A549 (cell line): ENCODE data around the gene DNAJB4. TPM values are rescaled to one million over a fixed set of nuclear protein-coding genes. Genes with fewer than 3 reads are reported as not detected.

Experiments
- ATAC-seq, 2 experiments: fragments of 200-7000 bp in 1 of 2; fragments of >200 bp in 1 of 2; cut with Nextera tagmentation in 1 of 2; cut with Tn5 transposase in 1 of 2; 3 replicates each; pipeline versions ENCODE4 v1.8.0 to v1.9.1; 2018 to 2020; ENCODE audit warnings: mild to moderate bottlenecking in 1 of 2, moderate library complexity in 1 of 2
- CTCF ChIA-PET: fragments of 300-600 bp; sonication (Branson Sonifier 250); formaldehyde crosslinking; extraction: SDS; loops from one replicate; lab custom pipeline; 2021; ENCODE audit warnings: antibody characterized with exemption, inconsistent platforms; lab: Yijun Ruan, JAX
- POLR2A ChIA-PET: fragments of 350-600 bp; formaldehyde crosslinking; extraction: SDS; loops from one replicate; lab custom pipeline; 2021; ENCODE audit warnings: antibody characterized with exemption, inconsistent platforms; lab: Yijun Ruan, JAX
- DNase-seq, 2 experiments: peaks; one replicate each; pipeline versions ENCODE4 v3.0.0 to v3.0.0-alpha.2; 2011 to 2016; ENCODE audit warnings: low read depth in 1 of 2, low spot score in 1 of 2
- FAIRE-seq: peaks from 2 replicates; lab custom pipeline; 2011; peaks lifted over from hg19 to GRCh38; lab: Jason Lieb, UNC
- H3K27ac ChIP-seq, 2 experiments: fragments of >200 bp; sonication (Bioruptor Twin); formaldehyde crosslinking; 3 replicates each; pipeline ENCODE4 v1.5.1; 2016 to 2017
- H3K4me1 ChIP-seq: fragments of >200 bp; sonication (Bioruptor Twin); formaldehyde crosslinking; 3 replicates; pipeline ENCODE4 v1.6.1; 2016
- H3K4me2 ChIP-seq: fragments of >200 bp; sonication (Bioruptor Twin); formaldehyde crosslinking; 3 replicates; pipeline ENCODE4 v1.6.1; 2016
- H3K4me3 ChIP-seq: fragments of >200 bp; sonication (Bioruptor Twin); formaldehyde crosslinking; 3 replicates; pipeline ENCODE4 v1.5.1; 2016
- H3K9me3 ChIP-seq: fragments of >200 bp; sonication (Bioruptor Twin); formaldehyde crosslinking; 3 replicates; pipeline ENCODE4 v1.6.1; 2016
- BCL3 ChIP-seq: fragments of >200 bp; sonication (Bioruptor Twin); formaldehyde crosslinking; IDR thresholded peaks from 3 replicates; pipeline ENCODE4 v1.6.1; 2016
- CBX8 ChIP-seq: fragments of 200-600 bp; sonication (generic); IDR thresholded peaks from 2 replicates; pipeline ENCODE4 v1.6.1; 2016
- CHD2 ChIP-seq: fragments of 150-350 bp; IDR thresholded peaks from 2 replicates; pipeline ENCODE4 v1.6.1; 2014; ENCODE audit warnings: low read length; ENCODE audit not compliant: partially characterized antibody
- FOSB ChIP-seq: fragments of 250-450 bp; sonication (Bioruptor Pico); IDR thresholded peaks from 2 replicates; pipeline ENCODE4 v1.5.0; 2020; ENCODE audit warnings: mild to moderate bottlenecking, moderate library complexity
- FOSL2 ChIP-seq, 2 experiments: fragments of 450-650 bp in 1 of 2; fragments of >200 bp in 1 of 2; sonication (Bioruptor Twin) in 1 of 2; formaldehyde crosslinking; IDR thresholded peaks; 2 replicates each; pipeline versions ENCODE4 v1.5.0 to v1.6.1; 2016 to 2020; ENCODE audit warnings: mild to moderate bottlenecking in 1 of 2, moderate library complexity in 1 of 2
- HDAC2 ChIP-seq: fragments of 200-600 bp; sonication (generic); IDR thresholded peaks from 2 replicates; pipeline ENCODE4 v1.6.1; 2016
- HEYL ChIP-seq: fragments of 250-450 bp; sonication (Bioruptor Pico); IDR thresholded peaks from 2 replicates; pipeline ENCODE4 v1.8.0; 2021; ENCODE audit warnings: mild to moderate bottlenecking, moderate library complexity
- HOXA7 ChIP-seq: fragments of 250-450 bp; sonication (Bioruptor Pico); IDR thresholded peaks from 2 replicates; pipeline ENCODE4 v1.5.0; 2020; ENCODE audit warnings: mild to moderate bottlenecking, moderate library complexity
- HOXB5 ChIP-seq: fragments of 250-450 bp; sonication (Bioruptor Pico); IDR thresholded peaks from 2 replicates; pipeline ENCODE4 v1.5.0; 2020; ENCODE audit warnings: mild to moderate bottlenecking, moderate library complexity
- JUN ChIP-seq, 2 experiments: fragments of >200 bp; sonication (Bioruptor Twin); formaldehyde crosslinking; IDR thresholded peaks; 2 replicates in 1 of 2; 3 replicates in 1 of 2; pipeline ENCODE4 v1.6.1; 2016 to 2017
- KDM1A ChIP-seq: fragments of 200-600 bp; sonication (generic); IDR thresholded peaks from 2 replicates; pipeline ENCODE4 v1.6.1; 2016; ENCODE audit warnings: low read depth, mild to moderate bottlenecking
- KDM5A ChIP-seq: fragments of 200-600 bp; sonication (generic); IDR thresholded peaks from 2 replicates; pipeline ENCODE4 v1.6.1; 2016; ENCODE audit warnings: antibody characterized with exemption, mild to moderate bottlenecking
- MAFK ChIP-seq: fragments of 450-650 bp; IDR thresholded peaks from 2 replicates; pipeline ENCODE4 v1.6.1; 2014; ENCODE audit not compliant: partially characterized antibody
- MAX ChIP-seq: IDR thresholded peaks from 2 replicates; pipeline ENCODE4 v1.6.1; 2012
- NR3C1 ChIP-seq: fragments of >200 bp; sonication (Bioruptor Twin); formaldehyde crosslinking; IDR thresholded peaks from 3 replicates; pipeline ENCODE4 v1.6.1; 2017
- RAD21 ChIP-seq, 2 experiments: fragments of >200 bp in 1 of 2; sonication (Bioruptor Twin) in 1 of 2; formaldehyde crosslinking in 1 of 2; IDR thresholded peaks in 1 of 2; conservative IDR thresholded peaks in 1 of 2; 2 replicates in 1 of 2; 3 replicates in 1 of 2; pipeline ENCODE4 v1.6.1; 2012 to 2018; ENCODE audit warnings: inconsistent platforms in 1 of 2
- RFX5 ChIP-seq: fragments of 450-650 bp; IDR thresholded peaks from 2 replicates; pipeline ENCODE4 v1.7.1; 2014; ENCODE audit warnings: antibody characterized with exemption, mild to moderate bottlenecking, moderate library complexity
- SMC3 ChIP-seq: fragments of >200 bp; sonication (Bioruptor Twin); formaldehyde crosslinking; IDR thresholded peaks from 3 replicates; pipeline ENCODE4 v1.6.1; 2018; ENCODE audit warnings: inconsistent platforms
- SREBF2 ChIP-seq: fragments of 450-650 bp; IDR thresholded peaks from 2 replicates; pipeline ENCODE4 v1.6.1; 2014; ENCODE audit warnings: mild to moderate bottlenecking, moderate library complexity
- TFCP2L1 ChIP-seq: fragments of 250-450 bp; sonication (Bioruptor Pico); IDR thresholded peaks from 2 replicates; pipeline ENCODE4 v1.5.0; 2021; ENCODE audit warnings: mild to moderate bottlenecking
- TP53 ChIP-seq: fragments of 250-450 bp; sonication (Bioruptor Pico); IDR thresholded peaks from 2 replicates; pipeline ENCODE4 v1.5.0; 2021; ENCODE audit warnings: mild to moderate bottlenecking, moderate library complexity
- ZFP36 ChIP-seq: fragments of 450-650 bp; IDR thresholded peaks from 2 replicates; pipeline ENCODE4 v1.6.1; 2014; ENCODE audit warnings: borderline replicate concordance; ENCODE audit not compliant: partially characterized antibody
- ZNF302 ChIP-seq: fragments of 250-450 bp; sonication (Bioruptor Pico); IDR thresholded peaks from 2 replicates; pipeline ENCODE4 v1.9.0; 2021; ENCODE audit warnings: inconsistent platforms, mild to moderate bottlenecking, moderate library complexity
- ZSCAN20 ChIP-seq: fragments of 250-450 bp; sonication (Bioruptor Pico); IDR thresholded peaks from 2 replicates; pipeline ENCODE4 v1.8.0; 2022; ENCODE audit warnings: mild to moderate bottlenecking, moderate library complexity
- WGBS: methylation state at CpG from one replicate; pipeline ENCODE4 v1.1.6; 2017; ENCODE audit errors: missing lambda C conversion rate; 5-methylcytosine and 5-hydroxymethylcytosine counted together
- polyA plus RNA-seq, 4 experiments: library from polyadenylated mRNA; depleted of rRNA in 3 of 4; stranded (reverse); fragments of >200 nt; fragmentation: RNase III in 1 of 4; extraction: RNeasy Plus Mini Kit Qiagen cat#74134 plus additional on column Dnase treatment in 1 of 4; gene quantifications; 2 replicates in 3 of 4; 3 replicates in 1 of 4; pipeline ENCODE4 v1.2.3, GENCODE V29; 2011 to 2017
- TF ChIP-seq, protein P1 (sequence below): fragments of 150-350 bp; IDR thresholded peaks from 2 replicates; pipeline ENCODE4 v1.6.1; 2014; ENCODE audit warnings: low read depth, mild to moderate bottlenecking, low read length
- TF ChIP-seq, protein P2 (sequence below): fragments of >200 bp; sonication (Bioruptor Twin); formaldehyde crosslinking; IDR thresholded peaks from 2 replicates; pipeline ENCODE4 v1.6.1; 2016
- TF ChIP-seq, protein P3 (sequence below): fragments of >200 bp; sonication (Bioruptor Twin); formaldehyde crosslinking; IDR thresholded peaks from 3 replicates; pipeline ENCODE4 v1.5.1; 2016

The DNAJB4 gene
- polyA plus RNA-seq, 2 of the 4 experiments (the other 2 are of a cell fraction), result 30.0 to 48.8 TPM

- H3K4me3 ChIP-seq, result no peak overlapping the region
These were observed 42.9 kb downstream of the DNAJB4 start for GRCh38 chr1:78047631-78048030.

GRCh38 chr1:78048446-78048845 lies 43.7 kb downstream of the DNAJB4 start:
- 70% methylated on average over 3 of the region's 3 CpGs for WGBS
- ATAC-seq, result no peak
- H3K4me2 ChIP-seq, result no peak overlapping the region
- H3K4me3 ChIP-seq, result no peak overlapping the region
- CTCF ChIA-PET, result interaction anchor here (1.7 kb wide), 1 partner anchor 65 kb away, joined by 4 read pairs; no protein-coding TSS in a partner anchor
- TF ChIP-seq MAX (no peak), BCL3 (no peak), ZSCAN20 (no peak), HOXB5 (CRISPR knock-in tag) (no peak), RAD21 (conservative IDR thresholded peaks at IDR 0.05 in 1 of 2, IDR thresholded peaks at IDR 0.05 in 1 of 2) (no peak), MAFK (no peak), KDM5A (no peak)
- TF ChIP-seq, all 56 proteins: peak for 0
- no peaks in the 10 kb centered on the region for H3K9me3 ChIP-seq
- no peaks in the 10 kb centered on the region for H3K4me1 ChIP-seq
- POLR2A ChIA-PET, result interaction anchor here (0.7 kb wide), 1 partner anchor 66 kb away, joined by 3 read pairs; no protein-coding TSS in a partner anchor
- FAIRE-seq (no peak), DNase-seq (no peak)
- H3K27ac ChIP-seq, result no peak overlapping the region

More at GRCh38 chr1:78047631-78048030, 42.9 kb downstream of the DNAJB4 start:
- no peak overlapping the region for H3K27ac ChIP-seq
- FAIRE-seq, result no peak
- ATAC-seq, result no peak
- no peaks in the 10 kb centered on the region for H3K4me1 ChIP-seq
- ChIA-PET POLR2A (interaction anchor here (0.7 kb wide), 1 partner anchor 65 kb away, joined by 3 read pairs; no protein-coding TSS in a partner anchor), CTCF (interaction anchor here (1.2 to 1.7 kb wide), 2 partner anchors 66 to 67 kb away, joined by 4 to 5 read pairs; no protein-coding TSS in a partner anchor)
- H3K4me2 ChIP-seq, result no peak overlapping the region
- TF ChIP-seq TP53 (CRISPR knock-in tag) (no peak), ZNF302 (CRISPR knock-in tag) (no peak), HDAC2 (no peak), FOSL2 (IDR thresholded peaks at IDR 0.05) (no peak), FOSL2 (CRISPR knock-in tag; IDR thresholded peaks at IDR 0.05) (no peak), HOXA7 (CRISPR knock-in tag) (no peak), HEYL (CRISPR knock-in tag) (no peak)
- no peaks in the 10 kb centered on the region for H3K9me3 ChIP-seq
- WGBS, result 75% methylated on average over 3 of the region's 3 CpGs
- no peak for DNase-seq

DNA sequence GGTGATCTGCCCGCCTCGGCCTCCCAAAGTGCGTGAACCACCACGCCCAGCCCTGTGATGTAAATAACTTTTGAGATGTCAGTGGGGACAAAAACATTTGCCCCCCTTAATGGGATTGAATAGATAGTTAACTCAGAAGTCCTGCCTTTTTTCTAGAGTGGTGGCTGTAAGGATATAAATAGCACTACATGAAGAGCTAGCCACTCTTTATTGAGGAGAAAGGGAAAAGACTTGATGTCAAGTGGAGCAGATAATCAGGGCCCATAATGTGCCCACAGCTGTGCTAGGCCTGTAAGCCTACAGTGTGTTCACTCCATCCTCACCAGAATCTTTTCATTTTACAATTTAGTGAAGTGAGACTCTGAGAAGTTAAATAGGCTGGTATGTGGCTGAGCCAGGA lies 44.7 kb downstream of the DNAJB4 start:
- no peak for ATAC-seq
- no peak overlapping the region for H3K4me3 ChIP-seq
- ChIA-PET CTCF (interaction anchor here (1.0 to 1.1 kb wide), 3 partner anchors 51 to 129 kb away, joined by 3 read pairs; no protein-coding TSS in a partner anchor), POLR2A (no interaction called here)
- H3K27ac ChIP-seq, result no peak overlapping the region
- no peak for FAIRE-seq
- no peaks in the 10 kb centered on the region for H3K4me1 ChIP-seq
- no peaks in the 10 kb centered on the region for H3K9me3 ChIP-seq
- H3K4me2 ChIP-seq, result no peak overlapping the region
- no peak for DNase-seq
- TF ChIP-seq ZNF302 (CRISPR knock-in tag), result no peak
- TF ChIP-seq, protein P1, sequence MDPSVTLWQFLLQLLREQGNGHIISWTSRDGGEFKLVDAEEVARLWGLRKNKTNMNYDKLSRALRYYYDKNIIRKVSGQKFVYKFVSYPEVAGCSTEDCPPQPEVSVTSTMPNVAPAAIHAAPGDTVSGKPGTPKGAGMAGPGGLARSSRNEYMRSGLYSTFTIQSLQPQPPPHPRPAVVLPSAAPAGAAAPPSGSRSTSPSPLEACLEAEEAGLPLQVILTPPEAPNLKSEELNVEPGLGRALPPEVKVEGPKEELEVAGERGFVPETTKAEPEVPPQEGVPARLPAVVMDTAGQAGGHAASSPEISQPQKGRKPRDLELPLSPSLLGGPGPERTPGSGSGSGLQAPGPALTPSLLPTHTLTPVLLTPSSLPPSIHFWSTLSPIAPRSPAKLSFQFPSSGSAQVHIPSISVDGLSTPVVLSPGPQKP, result no peak
- no peak for TF ChIP-seq KDM5A
- no peak for TF ChIP-seq FOSB (CRISPR knock-in tag)
- TF ChIP-seq TFCP2L1 (CRISPR knock-in tag), result no peak
- TF ChIP-seq NR3C1, result no peak
- no peak for TF ChIP-seq RAD21 (conservative IDR thresholded peaks at IDR 0.05 in 1 of 2, IDR thresholded peaks at IDR 0.05 in 1 of 2)
- WGBS, result 92% methylated on average over 4 of the region's 4 CpGs

DNA sequence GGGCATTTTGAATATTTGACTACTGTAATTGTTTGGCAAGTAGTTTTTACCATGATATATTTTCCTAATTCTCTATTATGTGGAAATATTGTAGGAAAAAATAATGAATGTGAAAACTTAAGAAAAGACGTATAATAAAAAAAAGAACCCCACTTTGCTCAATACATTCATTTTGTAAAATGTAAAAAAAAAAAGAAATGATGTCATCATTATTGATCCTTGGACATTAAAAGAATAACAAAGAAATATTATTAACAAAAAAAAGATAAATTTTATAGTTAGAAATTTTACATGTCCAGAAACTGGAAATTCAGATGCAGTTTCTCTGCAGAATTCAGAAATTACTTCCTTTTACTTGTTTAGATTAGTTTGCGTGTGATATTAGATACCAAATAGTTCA lies 46.3 kb downstream of the DNAJB4 start:
- 95% methylated on average over 2 of the region's 2 CpGs for WGBS
- no peak for TF ChIP-seq RFX5
- TF ChIP-seq, protein P2, sequence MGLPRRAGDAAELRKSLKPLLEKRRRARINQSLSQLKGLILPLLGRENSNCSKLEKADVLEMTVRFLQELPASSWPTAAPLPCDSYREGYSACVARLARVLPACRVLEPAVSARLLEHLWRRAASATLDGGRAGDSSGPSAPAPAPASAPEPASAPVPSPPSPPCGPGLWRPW, result no peak
- TF ChIP-seq, protein P3, sequence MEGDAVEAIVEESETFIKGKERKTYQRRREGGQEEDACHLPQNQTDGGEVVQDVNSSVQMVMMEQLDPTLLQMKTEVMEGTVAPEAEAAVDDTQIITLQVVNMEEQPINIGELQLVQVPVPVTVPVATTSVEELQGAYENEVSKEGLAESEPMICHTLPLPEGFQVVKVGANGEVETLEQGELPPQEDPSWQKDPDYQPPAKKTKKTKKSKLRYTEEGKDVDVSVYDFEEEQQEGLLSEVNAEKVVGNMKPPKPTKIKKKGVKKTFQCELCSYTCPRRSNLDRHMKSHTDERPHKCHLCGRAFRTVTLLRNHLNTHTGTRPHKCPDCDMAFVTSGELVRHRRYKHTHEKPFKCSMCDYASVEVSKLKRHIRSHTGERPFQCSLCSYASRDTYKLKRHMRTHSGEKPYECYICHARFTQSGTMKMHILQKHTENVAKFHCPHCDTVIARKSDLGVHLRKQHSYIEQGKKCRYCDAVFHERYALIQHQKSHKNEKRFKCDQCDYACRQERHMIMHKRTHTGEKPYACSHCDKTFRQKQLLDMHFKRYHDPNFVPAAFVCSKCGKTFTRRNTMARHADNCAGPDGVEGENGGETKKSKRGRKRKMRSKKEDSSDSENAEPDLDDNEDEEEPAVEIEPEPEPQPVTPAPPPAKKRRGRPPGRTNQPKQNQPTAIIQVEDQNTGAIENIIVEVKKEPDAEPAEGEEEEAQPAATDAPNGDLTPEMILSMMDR, result no peak
- no peak for TF ChIP-seq SMC3
- no peak for TF ChIP-seq CHD2
- TF ChIP-seq KDM5A, result no peak
- no peak for TF ChIP-seq FOSL2 (IDR thresholded peaks at IDR 0.05)
- no peak for TF ChIP-seq FOSL2 (CRISPR knock-in tag; IDR thresholded peaks at IDR 0.05)
- no peak for TF ChIP-seq KDM1A
- no peak for TF ChIP-seq MAFK
- TF ChIP-seq MAX, result no peak
- no peak for TF ChIP-seq JUN (IDR thresholded peaks at IDR 0.05)
- TF ChIP-seq CBX8, result no peak
- TF ChIP-seq ZFP36, result no peak
- TF ChIP-seq SREBF2, result no peak
- Histone ChIP-seq H3K9me3 (no peaks in the 10 kb centered on the region), H3K4me2 (no peak overlapping the region), H3K27ac (no peak overlapping the region), H3K4me3 (no peak overlapping the region), H3K4me1 (no peaks in the 10 kb centered on the region)
- no peak for DNase-seq
- ChIA-PET POLR2A (no interaction called here), CTCF (no interaction called here)
- FAIRE-seq, result no peak
- ATAC-seq, result no peak
